CD4-positive, alpha-beta T cell treated with Interleukin-15 for 4 hours (primary cell): ENCODE measurements around the gene STXBP5.
"Not testable (repeated sequence)": the region's sequence is repeated elsewhere in the genome, so short reads cannot be mapped to it uniquely, and the experiment has no call there.

Source experiments
- DNase-seq: peaks from one replicate; pipeline ENCODE4 v3.0.0-alpha.2; 2020; ENCODE audit warnings: low spot score

The STXBP5 gene

DNA sequence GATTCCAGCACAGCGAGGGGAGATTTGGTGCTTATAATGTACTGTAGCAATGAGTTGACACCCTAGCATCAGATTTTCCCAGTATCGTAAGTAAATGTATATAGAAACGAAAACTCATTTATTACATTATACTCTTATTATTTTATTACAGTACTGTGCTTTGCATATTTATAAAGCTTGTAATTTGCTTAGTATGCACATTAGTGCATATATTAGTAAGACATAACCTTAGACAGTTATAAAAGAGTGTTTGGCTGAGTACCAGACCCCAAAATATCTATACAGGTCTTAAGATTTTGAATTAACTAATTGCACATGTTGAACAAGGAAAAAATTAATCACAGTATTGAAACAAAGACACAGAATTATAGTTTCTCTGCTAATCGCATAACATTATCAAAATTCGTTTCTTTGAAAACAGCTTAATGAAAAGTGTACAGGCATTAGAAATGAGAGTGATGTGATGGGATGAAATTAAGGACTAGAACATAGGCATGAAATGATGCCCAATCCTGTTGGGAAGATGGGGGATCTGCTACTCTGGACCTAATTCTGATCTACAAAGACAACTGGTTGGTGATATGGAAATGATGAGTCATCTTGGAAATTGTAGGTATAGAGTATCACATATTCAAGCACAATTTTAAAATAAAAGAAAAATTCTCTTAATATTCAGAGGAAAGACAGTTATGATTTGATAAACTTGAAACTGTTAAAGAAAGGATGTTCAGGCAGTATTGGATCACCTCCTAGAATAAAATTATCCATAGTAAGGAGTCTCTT is 42.8 kb downstream of the STXBP5 start:
- DNase-seq = no peak

- DNase-seq = no peak
Observed at GRCh38 chr6:147248859-147249258, 44.6 kb downstream of the STXBP5 start.

GRCh38 chr6:147251072-147251471 is 46.9 kb downstream of the STXBP5 start:
- DNase-seq = no peak

- DNase-seq = not testable (repeated sequence)
Observed at GRCh38 chr6:147254929-147255473, 50.8 kb downstream of the STXBP5 start.

DNA sequence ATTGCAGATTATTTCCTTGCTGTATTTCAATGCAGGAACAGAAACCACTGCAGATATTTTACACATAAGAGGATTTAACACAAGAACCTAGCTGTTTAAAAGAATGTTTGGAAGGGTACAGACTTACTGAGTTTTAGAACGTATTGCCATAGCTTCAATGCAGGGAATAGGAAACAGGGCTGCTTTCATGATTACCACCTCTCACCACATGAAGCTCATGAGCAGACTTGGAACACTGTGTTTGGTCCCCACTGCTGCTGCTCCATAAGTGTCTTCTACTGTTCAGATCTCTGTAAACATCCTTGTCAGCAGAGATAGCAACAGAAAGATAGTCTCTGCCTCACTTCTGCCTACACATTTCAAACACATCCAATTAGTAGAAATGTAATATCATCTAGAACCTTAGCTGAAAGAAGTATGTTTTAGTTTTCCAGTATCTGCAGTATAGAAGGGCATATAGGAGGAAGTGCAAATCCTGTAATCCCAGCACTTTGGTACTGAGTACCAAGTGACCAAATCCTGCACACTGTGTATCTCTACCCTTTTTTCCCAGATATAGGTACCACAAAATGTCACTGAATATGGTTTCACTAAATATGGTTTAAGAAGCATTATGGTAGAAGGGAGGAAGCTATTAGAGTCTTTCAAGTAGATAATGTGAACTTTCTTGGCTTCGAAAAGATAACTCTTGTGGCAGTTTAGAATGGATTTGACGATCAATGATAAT is 51.9 kb downstream of the STXBP5 start:
- DNase-seq = no peak

- no peak for DNase-seq
Observed at GRCh38 chr6:147257760-147258159, 53.5 kb downstream of the STXBP5 start.

DNA sequence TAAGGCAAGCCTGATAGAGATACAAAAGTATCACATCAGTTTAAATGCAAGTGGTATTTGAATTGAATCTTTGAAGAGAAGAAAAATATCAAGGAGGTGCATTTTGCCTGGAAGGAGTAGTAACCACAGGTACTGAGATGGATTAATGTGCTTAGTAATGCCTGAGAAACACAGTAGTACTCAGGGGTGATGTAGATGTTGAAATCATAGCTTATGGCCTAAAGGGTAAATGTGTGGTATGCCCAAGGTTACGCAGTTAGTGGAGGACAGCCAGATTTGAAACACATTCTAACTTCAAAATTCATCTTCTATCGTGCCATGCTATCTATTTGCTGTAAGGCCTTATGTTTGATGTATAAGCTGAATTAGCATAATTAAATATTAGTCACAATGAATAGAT is 55.9 kb downstream of the STXBP5 start:
- no peak for DNase-seq

GRCh38 chr6:147262946-147263345 is 58.7 kb downstream of the STXBP5 start:
- DNase-seq = no peak

- no peak for DNase-seq
Observed at GRCh38 chr6:147266821-147267220, 62.6 kb downstream of the STXBP5 start.

DNA sequence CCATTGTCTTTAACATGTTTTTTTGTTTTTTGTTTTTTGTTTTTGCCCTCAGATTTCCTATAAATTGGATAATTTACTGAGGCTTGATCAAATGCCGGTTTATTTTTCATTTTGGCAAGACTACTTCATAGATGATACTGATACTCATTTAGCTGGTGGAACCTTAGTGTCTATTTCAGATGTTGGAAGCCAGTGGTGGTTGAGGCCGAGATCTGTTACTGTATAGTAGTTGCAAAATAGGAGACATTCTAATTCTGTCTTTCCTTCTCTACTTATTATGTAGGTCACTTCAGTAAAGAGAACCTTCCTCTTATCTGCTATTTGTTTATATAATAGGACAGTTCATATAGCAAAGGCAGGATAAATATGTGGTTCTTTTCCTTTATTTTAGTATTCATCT is 63.4 kb downstream of the STXBP5 start:
- DNase-seq = no peak

GRCh38 chr6:147268254-147268653 is 64.0 kb downstream of the STXBP5 start:
- no peak for DNase-seq

DNA sequence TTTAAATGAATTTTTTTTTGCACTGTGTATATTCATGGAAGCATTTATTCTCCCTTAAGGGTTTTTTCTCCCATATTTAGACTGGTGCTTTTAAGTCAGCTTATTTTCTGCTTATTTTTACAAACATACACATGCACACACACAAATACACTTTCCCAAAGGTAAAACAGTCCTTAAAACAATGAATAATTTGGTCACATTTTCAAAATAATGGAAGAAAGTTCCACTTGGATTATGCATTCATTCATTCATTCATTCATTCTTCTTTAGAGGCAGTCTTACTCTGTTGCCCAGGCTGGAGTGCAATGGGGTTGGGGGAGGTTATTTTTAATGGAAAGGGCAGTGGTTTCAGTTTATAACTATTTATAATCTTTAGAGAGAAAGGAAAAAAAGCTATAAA is 69.8 kb downstream of the STXBP5 start:
- no peak for DNase-seq

DNA sequence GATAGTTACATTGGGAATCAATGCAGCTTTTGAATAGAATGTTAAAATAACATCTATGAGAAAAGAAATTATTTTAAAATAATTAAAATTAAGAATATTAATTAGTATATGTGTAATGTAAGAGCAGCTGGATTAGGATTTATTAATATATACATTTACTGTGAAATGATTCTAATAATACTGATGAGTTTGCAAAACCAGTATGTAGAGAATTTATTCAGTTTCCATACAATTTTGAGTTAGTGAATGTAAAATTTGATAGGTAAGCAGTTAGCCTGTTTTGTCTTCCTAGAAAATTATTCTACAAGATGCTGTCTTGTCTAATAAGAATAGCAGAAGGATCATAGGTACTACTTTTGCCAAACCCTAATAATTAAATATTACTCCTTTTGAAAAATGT is 70.6 kb downstream of the STXBP5 start:
- DNase-seq = no peak

DNA sequence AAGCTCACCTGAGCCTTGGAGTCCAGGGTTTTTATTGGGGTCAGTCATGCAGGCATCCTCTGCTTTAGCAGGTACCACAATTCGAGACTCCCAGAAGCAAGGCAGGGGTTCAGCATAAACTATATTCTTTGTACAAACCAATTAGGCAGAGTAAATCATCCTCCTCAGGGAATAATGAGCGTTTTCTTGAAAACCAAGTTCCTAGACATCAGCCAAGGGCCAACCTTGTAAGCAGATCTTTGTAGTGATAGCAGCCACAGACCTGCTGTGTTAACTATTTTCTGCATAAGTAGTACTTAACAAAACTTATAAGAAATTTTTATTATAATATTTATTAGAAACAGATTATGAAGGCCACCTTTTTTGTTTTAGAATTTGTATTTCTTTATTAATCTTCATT is 74.7 kb downstream of the STXBP5 start:
- DNase-seq = no peak

- DNase-seq = no peak
Observed at GRCh38 chr6:147279427-147279826, 75.2 kb downstream of the STXBP5 start.

DNA sequence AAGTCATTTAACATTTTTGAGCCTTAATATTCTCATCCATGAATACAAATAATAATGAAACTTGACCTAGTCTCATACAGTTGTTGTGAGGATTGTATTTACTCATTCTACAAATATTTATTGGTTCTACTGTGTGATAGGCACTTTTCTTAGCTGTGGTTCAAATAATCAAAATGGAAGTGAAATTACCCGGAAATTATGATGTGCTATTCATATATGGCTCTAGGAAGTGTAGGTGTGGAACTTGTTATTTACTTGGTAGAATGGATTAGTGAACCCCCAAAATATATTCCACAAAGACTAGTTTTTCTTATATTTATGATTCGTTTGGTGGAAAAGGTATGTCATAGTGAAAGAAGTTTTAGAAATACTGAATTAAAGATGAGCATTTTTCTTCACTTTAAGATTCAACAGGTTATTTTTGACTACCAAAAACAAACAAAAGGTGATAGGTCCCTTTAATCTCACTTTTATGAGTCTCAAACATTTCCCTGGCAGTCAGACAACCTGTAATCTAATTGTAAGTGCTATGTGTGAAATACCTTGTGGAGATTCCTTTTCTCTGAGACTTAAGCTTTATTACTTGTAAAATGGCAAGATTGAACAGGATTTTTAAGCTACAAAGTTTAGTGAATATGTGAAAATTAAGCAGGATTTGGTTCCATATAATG is 77.8 kb downstream of the STXBP5 start:
- no peak for DNase-seq

- DNase-seq = no peak
Observed at GRCh38 chr6:147282566-147282959, 78.3 kb downstream of the STXBP5 start.

- no peak for DNase-seq
Observed at GRCh38 chr6:147283460-147283859, 79.2 kb downstream of the STXBP5 start.

DNA sequence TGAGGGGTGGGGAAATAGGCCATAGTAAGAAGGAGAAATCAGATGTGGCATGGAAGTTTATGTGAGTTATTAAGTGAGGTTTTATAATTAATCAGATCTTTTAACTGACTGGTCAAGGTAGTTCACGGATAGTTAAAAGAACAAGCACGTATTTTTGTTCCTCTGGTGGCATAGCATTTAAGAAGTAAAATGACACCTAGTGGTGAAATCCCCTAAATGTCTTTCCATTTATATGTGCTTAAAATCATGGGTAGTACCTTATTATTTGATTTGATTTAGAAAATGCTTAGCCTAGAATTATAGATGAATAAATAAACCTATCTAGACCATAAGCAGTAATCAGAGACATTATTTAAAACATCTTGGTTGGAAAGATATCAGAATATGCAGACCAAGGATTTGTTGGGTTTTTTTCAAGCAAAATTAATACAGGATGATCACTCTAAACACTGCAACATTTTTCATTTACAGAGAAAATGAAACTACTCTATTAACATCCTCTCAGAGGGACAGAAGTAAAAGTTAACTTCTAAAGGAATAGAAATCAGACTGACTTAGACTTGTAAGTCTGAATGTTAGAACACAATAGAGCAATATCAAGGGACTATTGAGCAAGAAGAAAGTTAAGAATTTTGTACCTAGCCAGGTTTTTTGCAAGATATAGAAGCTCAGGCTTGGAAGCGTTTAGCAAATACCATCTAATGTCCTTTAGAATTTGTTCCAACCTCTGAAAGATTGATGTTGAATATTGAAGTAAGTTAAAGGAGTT is 81.1 kb downstream of the STXBP5 start:
- DNase-seq = peak; percentile 37

- no peak for DNase-seq
Observed at GRCh38 chr6:147287869-147288271, 83.7 kb downstream of the STXBP5 start.

DNA sequence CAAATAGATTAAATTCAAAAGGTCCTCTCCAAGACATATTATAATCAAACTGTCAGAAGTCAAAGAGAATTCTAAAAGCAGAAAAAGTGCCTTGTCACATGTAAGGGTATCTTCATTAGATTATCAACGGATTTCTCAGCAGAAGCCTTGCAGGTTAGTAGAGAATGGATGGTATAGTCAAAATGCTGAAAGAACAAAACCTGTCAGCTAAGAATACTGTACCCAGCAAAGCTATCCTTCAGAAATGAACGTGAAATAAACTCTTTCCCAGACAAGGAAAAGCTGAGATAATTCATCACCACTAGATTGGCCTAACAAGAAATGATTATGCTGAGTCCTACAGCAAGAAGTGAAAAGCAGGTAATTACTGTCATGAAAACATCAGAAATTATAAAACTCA is 92.9 kb downstream of the STXBP5 start:
- no peak for DNase-seq
